ENCODE results near the gene RAB34.

DNA sequence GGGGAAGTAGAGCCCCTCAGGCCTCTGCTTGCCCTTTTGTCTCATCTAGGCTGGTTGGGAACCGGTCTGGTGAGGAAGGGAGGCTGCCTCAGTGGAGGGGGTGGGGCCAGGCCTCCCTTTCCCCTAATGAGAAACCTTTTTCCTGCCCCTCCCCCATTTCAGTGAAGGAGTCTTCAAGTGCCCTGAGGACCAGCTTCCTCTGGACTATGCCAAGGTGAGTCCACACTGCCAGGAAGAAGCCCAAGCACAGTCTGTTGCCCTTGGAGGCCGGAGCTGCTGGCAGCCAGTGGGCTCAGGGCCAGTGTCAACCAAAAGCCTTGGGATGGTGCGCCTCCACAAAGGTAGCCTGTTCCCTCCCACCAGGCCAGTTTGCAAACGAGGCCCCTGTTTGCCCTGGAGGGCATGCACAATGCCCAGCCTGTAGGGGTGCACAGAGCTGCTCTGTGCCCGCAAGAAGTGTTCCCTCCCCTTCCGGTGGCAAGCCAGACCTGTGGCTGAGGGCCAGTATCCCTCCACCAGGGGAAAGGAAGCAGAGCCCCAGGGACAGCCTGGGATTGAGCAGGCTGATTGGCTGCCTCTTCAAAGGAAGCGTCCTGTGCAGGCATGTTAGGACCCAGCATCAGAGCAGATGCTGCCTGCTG lies 29.5 kb upstream of the RAB34 start:
- TF ChIP-seq PHB2 (IDR thresholded peaks at IDR 0.05; ENCODE audit: low read depth), result no peak
- TF ChIP-seq CTCF (IDR thresholded peaks at IDR 0.05 in 2 of 3, conservative IDR thresholded peaks at IDR 0.05 in 1 of 3; ENCODE audit: insufficient read depth in 2 of 3, low read depth in 1 of 3, low read length in 3 of 3), result no peak
- TF ChIP-seq ZNF436 (CRISPR knock-in tag; IDR thresholded peaks at IDR 0.05), result no peak
- TF ChIP-seq NR1H2 (CRISPR knock-in tag; IDR thresholded peaks at IDR 0.05), result no peak
- TF ChIP-seq TCF7 (IDR thresholded peaks at IDR 0.05; ENCODE audit: borderline replicate concordance), result no peak
- TF ChIP-seq AFF1 (IDR thresholded peaks at IDR 0.05; ENCODE audit: low read depth in 1 of 2, partially characterized antibody in 2 of 2), result no peak
- no peak for TF ChIP-seq FOXJ2 (tag; IDR thresholded peaks at IDR 0.05)
- no peak for TF ChIP-seq SIRT6 (IDR thresholded peaks at IDR 0.05; ENCODE audit: low read depth, low read length)
- no peak for TF ChIP-seq CREB1 (IDR thresholded peaks at IDR 0.05)
- TF ChIP-seq CREB1 (CRISPR knock-in tag; IDR thresholded peaks at IDR 0.05), result no peak
- TF ChIP-seq CBX1 (IDR thresholded peaks at IDR 0.05; ENCODE audit: low read depth), result no peak
- TF ChIP-seq, protein P1, sequence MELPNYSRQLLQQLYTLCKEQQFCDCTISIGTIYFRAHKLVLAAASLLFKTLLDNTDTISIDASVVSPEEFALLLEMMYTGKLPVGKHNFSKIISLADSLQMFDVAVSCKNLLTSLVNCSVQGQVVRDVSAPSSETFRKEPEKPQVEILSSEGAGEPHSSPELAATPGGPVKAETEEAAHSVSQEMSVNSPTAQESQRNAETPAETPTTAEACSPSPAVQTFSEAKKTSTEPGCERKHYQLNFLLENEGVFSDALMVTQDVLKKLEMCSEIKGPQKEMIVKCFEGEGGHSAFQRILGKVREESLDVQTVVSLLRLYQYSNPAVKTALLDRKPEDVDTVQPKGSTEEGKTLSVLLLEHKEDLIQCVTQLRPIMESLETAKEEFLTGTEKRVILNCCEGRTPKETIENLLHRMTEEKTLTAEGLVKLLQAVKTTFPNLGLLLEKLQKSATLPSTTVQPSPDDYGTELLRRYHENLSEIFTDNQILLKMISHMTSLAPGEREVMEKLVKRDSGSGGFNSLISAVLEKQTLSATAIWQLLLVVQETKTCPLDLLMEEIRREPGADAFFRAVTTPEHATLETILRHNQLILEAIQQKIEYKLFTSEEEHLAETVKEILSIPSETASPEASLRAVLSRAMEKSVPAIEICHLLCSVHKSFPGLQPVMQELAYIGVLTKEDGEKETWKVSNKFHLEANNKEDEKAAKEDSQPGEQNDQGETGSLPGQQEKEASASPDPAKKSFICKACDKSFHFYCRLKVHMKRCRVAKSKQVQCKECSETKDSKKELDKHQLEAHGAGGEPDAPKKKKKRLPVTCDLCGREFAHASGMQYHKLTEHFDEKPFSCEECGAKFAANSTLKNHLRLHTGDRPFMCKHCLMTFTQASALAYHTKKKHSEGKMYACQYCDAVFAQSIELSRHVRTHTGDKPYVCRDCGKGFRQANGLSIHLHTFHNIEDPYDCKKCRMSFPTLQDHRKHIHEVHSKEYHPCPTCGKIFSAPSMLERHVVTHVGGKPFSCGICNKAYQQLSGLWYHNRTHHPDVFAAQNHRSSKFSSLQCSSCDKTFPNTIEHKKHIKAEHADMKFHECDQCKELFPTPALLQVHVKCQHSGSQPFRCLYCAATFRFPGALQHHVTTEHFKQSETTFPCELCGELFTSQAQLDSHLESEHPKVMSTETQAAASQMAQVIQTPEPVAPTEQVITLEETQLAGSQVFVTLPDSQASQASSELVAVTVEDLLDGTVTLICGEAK (IDR thresholded peaks at IDR 0.05), result no peak
- TF ChIP-seq, protein P1 (CRISPR knock-in tag; IDR thresholded peaks at IDR 0.05), result no peak
- TF ChIP-seq ZNF707 (CRISPR knock-in tag; conservative IDR thresholded peaks at IDR 0.05), result no peak
- TF ChIP-seq MED1 (CRISPR knock-in tag; IDR thresholded peaks at IDR 0.05; ENCODE audit: borderline replicate concordance), result no peak
